GM12872 (cell line): ENCODE data around the gene FOXO6.

Source experiments
- TF ChIP-seq, protein P1 (sequence below): IDR thresholded peaks from 3 replicates; pipeline ENCODE4 v1.5.1; 2011; ENCODE audit warnings: low read depth, mild to moderate bottlenecking, low read length, moderate library complexity; ENCODE audit not compliant: insufficient read depth

Gene FOXO6

DNA sequence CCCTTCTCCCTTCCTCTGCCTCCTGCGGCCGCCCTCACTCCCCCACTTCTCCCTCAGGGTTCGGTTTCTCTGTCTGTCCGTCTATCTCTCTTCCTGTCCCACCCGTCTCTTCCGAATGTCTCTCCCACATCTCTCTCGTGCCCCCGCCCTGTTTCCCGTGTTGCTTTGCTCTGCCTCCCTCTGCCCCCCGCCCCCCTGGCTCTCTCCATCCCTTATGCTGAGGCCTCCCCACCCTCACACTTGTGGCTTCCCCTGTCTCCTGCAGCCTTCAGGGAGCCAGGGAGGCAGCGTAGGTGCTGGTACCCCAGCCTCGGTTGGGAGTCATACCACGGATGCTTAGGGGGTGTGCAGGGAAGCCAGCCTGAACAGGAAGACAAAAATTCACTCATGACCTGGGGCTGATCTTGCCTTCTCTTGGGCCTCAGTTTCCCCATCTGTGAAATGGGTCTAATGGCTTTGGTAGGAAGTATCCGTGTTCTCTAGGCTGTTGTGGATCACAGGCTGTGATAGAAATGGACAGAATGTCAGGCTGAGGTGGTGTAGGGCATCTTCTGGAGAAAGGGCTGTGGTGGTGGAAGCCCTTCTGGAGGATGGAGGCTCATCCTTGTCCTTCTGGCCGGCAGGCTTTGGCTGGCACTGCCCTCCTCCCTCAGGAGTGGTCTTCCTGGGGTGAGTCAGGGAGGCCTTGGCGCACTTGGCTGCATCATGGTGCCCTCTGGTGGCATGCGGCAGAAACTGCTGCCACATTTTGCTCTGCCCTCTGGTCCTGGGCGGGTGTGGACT, 55.5 kb downstream of the FOXO6 start:
- TF ChIP-seq, protein P1, sequence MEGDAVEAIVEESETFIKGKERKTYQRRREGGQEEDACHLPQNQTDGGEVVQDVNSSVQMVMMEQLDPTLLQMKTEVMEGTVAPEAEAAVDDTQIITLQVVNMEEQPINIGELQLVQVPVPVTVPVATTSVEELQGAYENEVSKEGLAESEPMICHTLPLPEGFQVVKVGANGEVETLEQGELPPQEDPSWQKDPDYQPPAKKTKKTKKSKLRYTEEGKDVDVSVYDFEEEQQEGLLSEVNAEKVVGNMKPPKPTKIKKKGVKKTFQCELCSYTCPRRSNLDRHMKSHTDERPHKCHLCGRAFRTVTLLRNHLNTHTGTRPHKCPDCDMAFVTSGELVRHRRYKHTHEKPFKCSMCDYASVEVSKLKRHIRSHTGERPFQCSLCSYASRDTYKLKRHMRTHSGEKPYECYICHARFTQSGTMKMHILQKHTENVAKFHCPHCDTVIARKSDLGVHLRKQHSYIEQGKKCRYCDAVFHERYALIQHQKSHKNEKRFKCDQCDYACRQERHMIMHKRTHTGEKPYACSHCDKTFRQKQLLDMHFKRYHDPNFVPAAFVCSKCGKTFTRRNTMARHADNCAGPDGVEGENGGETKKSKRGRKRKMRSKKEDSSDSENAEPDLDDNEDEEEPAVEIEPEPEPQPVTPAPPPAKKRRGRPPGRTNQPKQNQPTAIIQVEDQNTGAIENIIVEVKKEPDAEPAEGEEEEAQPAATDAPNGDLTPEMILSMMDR: peak; percentile 98

DNA sequence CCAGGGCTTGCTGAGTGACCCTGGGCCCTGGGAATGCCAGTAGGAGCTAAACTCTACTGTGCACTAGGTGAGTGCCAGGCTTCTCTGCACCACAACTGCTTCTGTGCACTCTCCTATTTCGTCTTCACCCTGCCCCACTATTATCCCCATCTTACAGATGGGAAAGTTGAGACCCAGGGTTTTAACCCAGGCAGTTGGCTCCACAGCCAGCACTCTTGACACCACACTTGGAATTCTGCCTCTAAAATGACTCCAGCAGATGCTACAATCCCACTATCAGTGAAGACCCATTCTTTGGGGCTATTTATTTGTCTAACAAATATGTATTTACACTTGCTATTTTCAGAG, 56.1 kb downstream of the FOXO6 start:
- TF ChIP-seq, protein P1: no peak

DNA sequence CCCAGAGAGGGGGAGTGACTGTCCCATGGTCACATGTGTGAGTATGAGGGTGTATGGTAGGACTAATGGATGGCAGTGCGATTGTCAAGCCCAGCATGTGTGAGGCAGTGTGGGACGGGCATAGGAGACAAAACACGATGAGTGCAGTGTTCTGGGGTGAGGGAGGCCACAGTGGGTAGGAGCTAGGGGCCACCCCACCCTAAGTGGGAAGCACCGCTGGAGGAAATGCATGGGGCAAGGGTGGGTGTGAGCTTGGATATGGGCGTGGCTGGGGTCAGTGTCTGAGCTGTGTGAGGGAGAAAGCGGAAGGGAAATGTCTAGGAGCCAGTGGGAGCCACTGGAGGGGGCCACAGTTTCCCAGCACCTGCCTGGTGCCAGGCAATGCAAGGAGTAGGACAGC, 56.5 kb downstream of the FOXO6 start:
- TF ChIP-seq, protein P1: no peak

DNA sequence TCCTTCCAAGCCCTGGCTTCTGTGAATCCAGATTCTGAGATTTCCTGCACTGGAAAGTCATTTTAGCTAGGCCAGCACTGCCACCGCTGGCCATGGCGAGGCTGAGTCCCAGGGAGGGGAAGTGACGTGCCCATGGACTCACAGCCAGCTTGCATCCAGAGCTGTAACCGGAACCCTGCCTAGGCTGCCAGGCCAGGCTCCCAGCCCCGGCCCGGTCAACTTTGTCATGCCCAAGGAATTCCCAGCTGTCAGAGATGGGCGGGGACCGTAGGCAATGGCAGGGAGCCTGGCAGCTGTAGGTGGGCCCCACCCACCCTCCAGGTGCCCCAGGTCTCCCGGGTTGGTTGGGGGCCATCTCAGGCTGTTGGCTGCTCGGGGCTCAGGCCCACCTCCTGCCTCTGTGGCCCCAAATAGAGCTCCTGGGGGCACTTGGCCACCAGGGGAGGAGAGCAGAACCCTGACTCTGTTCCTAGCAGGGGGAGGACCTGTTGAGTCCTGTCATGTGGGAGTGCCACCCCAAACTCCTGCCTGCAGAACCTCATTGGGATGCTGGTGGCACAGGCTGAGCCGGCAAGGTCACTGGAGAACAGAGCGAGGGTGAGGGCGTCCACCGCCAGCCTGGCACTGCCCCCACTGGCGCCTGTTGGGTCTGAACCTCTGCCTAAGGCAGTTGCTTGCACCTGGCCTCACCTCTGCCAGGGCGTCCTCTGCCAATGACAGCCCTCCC, 57.8 kb downstream of the FOXO6 start:
- TF ChIP-seq, protein P1: no peak

DNA sequence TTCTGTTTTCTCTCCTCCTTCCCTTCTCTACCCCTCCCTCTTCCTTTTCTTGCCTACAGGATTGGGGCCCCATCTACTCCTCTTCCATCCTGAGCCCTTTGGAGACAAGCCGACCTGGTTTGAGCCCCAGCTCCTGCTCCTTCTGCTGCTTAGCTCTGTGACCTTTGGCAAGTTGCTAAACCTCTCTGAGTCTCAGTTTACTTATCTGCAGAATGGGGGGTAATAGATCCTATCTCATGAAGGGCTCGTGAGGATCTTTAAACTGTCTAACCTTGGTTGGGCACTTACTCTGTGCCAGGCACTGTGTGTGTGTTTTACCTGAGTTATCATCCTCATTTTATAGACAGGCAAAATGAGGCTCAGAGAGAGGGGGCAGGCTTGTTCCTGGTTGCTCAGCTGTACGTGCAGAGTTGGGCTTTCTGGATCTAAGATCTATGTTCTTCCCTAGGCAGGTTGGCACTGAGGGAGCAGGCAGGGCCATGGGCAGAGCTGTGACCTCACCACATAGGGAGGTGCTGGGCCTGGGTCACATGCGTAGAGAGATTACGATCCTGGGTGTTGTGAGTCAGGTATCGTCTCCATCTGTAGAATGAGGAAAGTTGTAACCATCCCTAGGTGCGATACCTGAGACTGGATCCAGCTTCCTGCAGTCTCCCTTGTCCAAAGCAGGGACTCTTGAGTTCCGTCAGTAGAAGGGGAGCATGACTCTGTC, 58.5 kb downstream of the FOXO6 start:
- TF ChIP-seq, protein P1: no peak

DNA sequence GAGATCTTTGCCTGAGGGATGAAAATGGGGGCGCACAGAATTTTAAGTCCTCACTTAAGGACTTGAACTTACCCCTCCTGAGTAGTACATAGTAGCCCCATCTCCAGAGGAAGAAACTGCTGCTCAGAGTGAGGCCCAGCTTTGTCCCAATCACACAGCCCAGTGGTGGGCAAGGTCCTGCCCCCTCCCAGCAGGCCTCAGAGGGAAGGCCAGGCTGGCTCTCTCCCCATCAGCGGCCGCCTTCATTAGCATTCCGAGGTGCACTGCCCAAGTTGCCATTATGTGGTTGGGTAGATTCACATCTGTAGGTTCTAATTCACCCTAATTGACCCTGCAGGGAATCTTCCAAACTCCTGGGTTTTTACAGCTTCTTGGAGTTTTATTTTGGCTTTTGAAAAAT, 59.1 kb downstream of the FOXO6 start:
- TF ChIP-seq, protein P1: no peak

DNA sequence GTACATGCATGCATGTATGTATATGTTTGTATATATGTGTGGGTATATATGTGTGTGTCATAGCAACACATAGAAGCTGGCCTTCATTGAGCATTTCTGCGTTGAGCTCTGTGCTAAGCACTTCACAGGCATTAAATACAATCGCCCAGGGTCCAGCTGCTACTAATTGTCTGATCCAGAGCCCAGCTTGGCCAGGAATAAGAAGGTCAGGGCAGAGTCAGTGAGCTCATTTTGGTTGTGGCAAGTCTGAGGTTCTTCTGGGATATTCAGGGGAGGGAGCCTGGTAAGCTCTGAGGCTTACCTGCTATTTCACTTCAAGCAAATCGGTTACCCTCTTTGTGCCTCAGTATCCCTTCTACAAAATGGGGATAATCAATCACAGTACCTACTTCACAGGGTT, 59.6 kb downstream of the FOXO6 start:
- TF ChIP-seq, protein P1: no peak
